ENCODE measurements around the gene TOP3A.

The TOP3A gene

GRCh38 chr17:18332909-18333489, 18.2 kb upstream of the TOP3A start:
- H3K4me3 ChIP-seq (ENCODE audit: low read depth, low read length) = no peak overlapping the region
- no peak for TF ChIP-seq CTCF (IDR thresholded peaks at IDR 0.05; ENCODE audit: low read depth, low read length, missing control alignments)
- H3K27ac ChIP-seq = no peak overlapping the region
- H3K27me3 ChIP-seq (replicated peaks) = no peaks in the 10 kb centered on the region
- in situ Hi-C loops (cut with HindIII; ENCODE audit: low pct_ligation_motif_present, low sequenced_read_pairs) = no loop called here
- DNase-seq = no peak
- no peaks in the 10 kb centered on the region for H3K36me3 ChIP-seq (replicated peaks)

GRCh38 chr17:18331879-18332278, 17.1 kb upstream of the TOP3A start:
- no peak overlapping the region for H3K4me3 ChIP-seq (ENCODE audit: low read depth, low read length)
- no peaks in the 10 kb centered on the region for H3K27me3 ChIP-seq (replicated peaks)
- no peak for TF ChIP-seq CTCF (IDR thresholded peaks at IDR 0.05; ENCODE audit: low read depth, low read length, missing control alignments)
- in situ Hi-C loops (cut with HindIII; ENCODE audit: low pct_ligation_motif_present, low sequenced_read_pairs) = no loop called here
- no peaks in the 10 kb centered on the region for H3K36me3 ChIP-seq (replicated peaks)
- no peak overlapping the region for H3K27ac ChIP-seq
- no peak for DNase-seq

- no peak overlapping the region for H3K4me3 ChIP-seq (ENCODE audit: low read depth, low read length)
- H3K27ac ChIP-seq = no peak overlapping the region
- in situ Hi-C loops (cut with HindIII; ENCODE audit: low pct_ligation_motif_present, low sequenced_read_pairs) = no loop called here
- no peaks in the 10 kb centered on the region for H3K27me3 ChIP-seq (replicated peaks)
- peaks cover 14% of the 10 kb centered on the region for H3K36me3 ChIP-seq (replicated peaks)
- DNase-seq = no peak
- TF ChIP-seq CTCF (IDR thresholded peaks at IDR 0.05; ENCODE audit: low read depth, low read length, missing control alignments) = no peak
These were observed 13.9 kb upstream of the TOP3A start for GRCh38 chr17:18328643-18329204.

- H3K27ac ChIP-seq = no peak overlapping the region
- no peaks in the 10 kb centered on the region for H3K27me3 ChIP-seq (replicated peaks)
- TF ChIP-seq CTCF (IDR thresholded peaks at IDR 0.05; ENCODE audit: low read depth, low read length, missing control alignments) = no peak
- peaks cover 24% of the 10 kb centered on the region for H3K36me3 ChIP-seq (replicated peaks)
- in situ Hi-C loops (cut with HindIII; ENCODE audit: low pct_ligation_motif_present, low sequenced_read_pairs) = no loop called here
- DNase-seq = no peak
- H3K4me3 ChIP-seq (ENCODE audit: low read depth, low read length) = no peak overlapping the region
These were observed 12.8 kb upstream of the TOP3A start for GRCh38 chr17:18327556-18327955.

GRCh38 chr17:18327093-18327492, 12.3 kb upstream of the TOP3A start:
- in situ Hi-C loops (cut with HindIII; ENCODE audit: low pct_ligation_motif_present, low sequenced_read_pairs) = no loop called here
- no peak overlapping the region for H3K27ac ChIP-seq
- TF ChIP-seq CTCF (IDR thresholded peaks at IDR 0.05; ENCODE audit: low read depth, low read length, missing control alignments) = no peak
- DNase-seq = no peak
- H3K27me3 ChIP-seq (replicated peaks) = no peaks in the 10 kb centered on the region
- no peak overlapping the region for H3K4me3 ChIP-seq (ENCODE audit: low read depth, low read length)
- H3K36me3 ChIP-seq (replicated peaks) = peaks cover 24% of the 10 kb centered on the region

GRCh38 chr17:18326572-18326971, 11.8 kb upstream of the TOP3A start:
- DNase-seq = no peak
- Histone ChIP-seq H3K27ac (no peak overlapping the region), H3K4me3 (ENCODE audit: low read depth, low read length) (no peak overlapping the region), H3K36me3 (replicated peaks) (peaks cover 24% of the 10 kb centered on the region), H3K27me3 (replicated peaks) (no peaks in the 10 kb centered on the region)
- no peak for TF ChIP-seq CTCF (IDR thresholded peaks at IDR 0.05; ENCODE audit: low read depth, low read length, missing control alignments)
- in situ Hi-C loops (cut with HindIII; ENCODE audit: low pct_ligation_motif_present, low sequenced_read_pairs) = no loop called here

Data from brain microvascular endothelial cell (primary cell).